ENCODE results near the gene UMAD1. TPM values are rescaled to one million over a fixed set of nuclear protein-coding genes. Genes with fewer than 3 reads are reported as not detected.

Gene UMAD1
- total RNA-seq, 6 experiments from 2014 or later, result 7.6 to 15.3 (median 9.5) TPM

DNA sequence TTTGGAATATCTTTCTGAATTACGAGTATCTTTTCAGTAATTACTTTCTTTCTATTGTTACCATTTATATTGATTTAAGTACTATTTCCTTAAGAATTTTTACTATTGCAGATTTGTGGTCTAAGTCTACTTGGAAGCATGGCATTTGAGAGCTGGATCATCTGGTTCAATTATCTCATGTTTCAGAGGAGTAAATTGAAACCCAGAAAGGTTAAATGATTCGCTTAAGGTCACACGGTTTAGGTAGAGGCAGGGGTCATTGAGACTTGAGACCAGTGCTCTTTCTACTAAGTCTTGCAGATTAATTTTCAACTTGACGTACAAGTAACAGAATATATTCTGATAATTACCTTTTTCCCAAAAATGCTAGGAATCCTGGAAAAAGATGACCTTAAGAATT, 218.9 kb downstream of the UMAD1 start:
- 92% methylated on average over 4 of the region's 4 CpGs for WGBS (ENCODE audit: insufficient coverage, low coverage, low lambda C conversion rate, missing lambda C conversion rate)
- ATAC-seq (no peak), DNase-seq (no peak)
- Histone ChIP-seq H3K27ac (no peak overlapping the region), H3K36me3 (no peaks in the 10 kb centered on the region), H3K9me3 (no peaks in the 10 kb centered on the region), H3K27me3 (no peaks in the 10 kb centered on the region), H3K4me3 (no peak overlapping the region), H3K4me1 (peaks cover 0 to 5% (median 0%) of the 10 kb centered on the region in 4 donors)
- intact Hi-C loops (cut with DNase I), result no loop called here
- TF ChIP-seq CTCF (IDR thresholded peaks at IDR 0.05) (no peak), POLR2A (IDR thresholded peaks at IDR 0.05) (no peak)

GRCh38 chr7:7861211-7861633, 220.7 kb downstream of the UMAD1 start:
- no peaks in the 10 kb centered on the region for H3K27me3 ChIP-seq
- 43% methylated on average over 1 of the region's 1 CpG for WGBS (ENCODE audit: insufficient coverage, low coverage, low lambda C conversion rate, missing lambda C conversion rate)
- no peaks in the 10 kb centered on the region for H3K36me3 ChIP-seq
- H3K4me3 ChIP-seq, result no peak overlapping the region
- intact Hi-C loops (cut with DNase I), result no loop called here
- DNase-seq (no peak), ATAC-seq (peak; percentile 44 to 93 (median 76))
- H3K27ac ChIP-seq, result no peak overlapping the region
- no peaks in the 10 kb centered on the region for H3K9me3 ChIP-seq
- H3K4me1 ChIP-seq, result peaks cover 0 to 5% (median 0%) of the 10 kb centered on the region in 4 donors
- TF ChIP-seq CTCF (IDR thresholded peaks at IDR 0.05) (peak in 1 of 4 donors; percentile 9), POLR2A (IDR thresholded peaks at IDR 0.05) (no peak)

- intact Hi-C loops (cut with DNase I), result no loop called here
- H3K36me3 ChIP-seq, result no peaks in the 10 kb centered on the region
- WGBS (ENCODE audit: insufficient coverage, low coverage, low lambda C conversion rate, missing lambda C conversion rate), result 100% methylated on average over 2 of the region's 2 CpGs
- H3K9me3 ChIP-seq, result no peaks in the 10 kb centered on the region
- H3K4me1 ChIP-seq, result peaks cover 0 to 5% (median 0%) of the 10 kb centered on the region in 4 donors
- TF ChIP-seq CTCF (IDR thresholded peaks at IDR 0.05) (no peak), POLR2A (IDR thresholded peaks at IDR 0.05) (no peak)
- DNase-seq (no peak), ATAC-seq (no peak)
- H3K27ac ChIP-seq, result no peak overlapping the region
- H3K4me3 ChIP-seq, result no peak overlapping the region
- H3K27me3 ChIP-seq, result no peaks in the 10 kb centered on the region
Measured at GRCh38 chr7:7862393-7862792, 221.8 kb downstream of the UMAD1 start.

DNA sequence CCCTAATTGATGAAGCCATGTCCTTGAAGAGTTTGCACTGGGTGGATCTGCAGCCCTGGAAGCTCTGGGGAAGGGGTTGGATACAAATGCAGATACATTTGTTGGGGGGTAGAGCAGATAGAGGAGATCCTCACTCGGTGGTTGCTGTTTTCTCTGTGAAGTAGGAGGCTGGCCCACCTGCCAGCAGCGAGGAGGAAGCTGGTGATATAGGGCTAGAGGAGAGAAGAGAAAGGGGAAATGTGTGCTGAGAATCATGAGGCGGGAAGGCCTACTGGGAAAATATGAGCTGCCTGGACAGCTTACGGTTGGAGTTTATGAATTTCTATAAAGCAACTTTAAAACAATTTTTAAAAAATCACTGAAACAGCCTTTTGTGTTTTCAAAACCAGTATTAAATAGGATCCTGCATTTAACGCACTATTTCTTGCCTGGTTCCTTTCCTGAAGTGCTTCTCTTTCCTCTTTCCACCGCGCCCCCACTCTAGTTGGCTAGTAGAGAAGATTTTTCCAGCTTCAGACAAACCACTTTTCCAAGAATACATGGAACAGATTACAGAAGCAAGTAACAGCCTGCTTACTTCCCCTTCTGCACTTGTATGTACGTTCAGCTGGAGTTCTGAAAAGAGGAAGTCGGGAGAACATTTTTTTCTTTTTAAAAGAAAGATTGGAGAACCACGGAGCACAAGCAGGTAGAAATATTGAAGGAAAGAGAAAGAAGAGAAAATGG, 227.5 kb downstream of the UMAD1 start:
- WGBS (ENCODE audit: insufficient coverage, low coverage, low lambda C conversion rate, missing lambda C conversion rate), result 57% methylated on average over 10 of the region's 10 CpGs
- no peak overlapping the region for H3K4me3 ChIP-seq
- intact Hi-C loops (cut with DNase I), result no loop called here
- H3K9me3 ChIP-seq, result no peaks in the 10 kb centered on the region
- H3K36me3 ChIP-seq, result no peaks in the 10 kb centered on the region
- H3K4me1 ChIP-seq, result no peaks in the 10 kb centered on the region
- no peak overlapping the region for H3K27ac ChIP-seq
- H3K27me3 ChIP-seq, result no peaks in the 10 kb centered on the region
- TF ChIP-seq CTCF (IDR thresholded peaks at IDR 0.05) (no peak), POLR2A (IDR thresholded peaks at IDR 0.05) (no peak)
- ATAC-seq (peak in 3 of 4 donors; percentile 23 to 57 (median 40)), DNase-seq (no peak)
